Smooth muscle cell (in vitro differentiated cells): ENCODE data around the gene FSD1. TPM values are rescaled to one million over a fixed set of nuclear protein-coding genes. Genes with fewer than 3 reads are reported as not detected.

ENCODE experiments used
- DNase-seq: peaks from one replicate; lab custom pipeline; 2025; ENCODE audit not compliant: unreplicated experiment; lab: John Stamatoyannopoulos, UW
- H2AFZ ChIP-seq: fragments of 200-600 bp; sonication (generic); 2 replicates; pipeline ENCODE4 v1.6.0; 2016; ENCODE audit warnings: antibody characterized with exemption, low read depth, mild to moderate bottlenecking
- H3F3A ChIP-seq: fragments of 200-600 bp; sonication (generic); 2 replicates; pipeline ENCODE4 v1.6.0; 2017; ENCODE audit warnings: antibody characterized with exemption, low read depth
- H3K27ac ChIP-seq: fragments of 200-600 bp; sonication (generic); 2 replicates; pipeline ENCODE4 v1.5.1; 2016; ENCODE audit warnings: low read depth, mild to moderate bottlenecking
- H3K27me3 ChIP-seq: fragments of 200-600 bp; sonication (generic); 2 replicates; pipeline ENCODE4 v1.6.1; 2016; ENCODE audit warnings: low read depth, mild to moderate bottlenecking
- H3K36me3 ChIP-seq: fragments of 200-600 bp; sonication (generic); 2 replicates; pipeline ENCODE4 v1.5.1; 2016; ENCODE audit warnings: low read depth
- H3K4me1 ChIP-seq: fragments of 200-600 bp; sonication (generic); 2 replicates; pipeline ENCODE4 v1.5.1; 2016; ENCODE audit warnings: low read depth
- H3K4me2 ChIP-seq: fragments of 200-600 bp; sonication (generic); 2 replicates; pipeline ENCODE4 v1.6.0; 2016; ENCODE audit warnings: mild to moderate bottlenecking
- H3K4me3 ChIP-seq: fragments of 200-600 bp; sonication (generic); 2 replicates; pipeline ENCODE4 v1.5.1; 2016; ENCODE audit warnings: mild to moderate bottlenecking
- H3K79me2 ChIP-seq: fragments of 200-600 bp; sonication (generic); 2 replicates; pipeline ENCODE4 v1.6.0; 2016; ENCODE audit warnings: low read depth, mild to moderate bottlenecking
- H3K9ac ChIP-seq: fragments of 200-600 bp; sonication (generic); 2 replicates; pipeline ENCODE4 v1.6.0; 2016; ENCODE audit warnings: low read depth
- H3K9me3 ChIP-seq: fragments of 200-600 bp; sonication (generic); replicated peaks from 2 replicates; pipeline ENCODE4 v1.5.1; 2016; ENCODE audit warnings: low read depth
- H4K20me1 ChIP-seq: fragments of 200-600 bp; sonication (generic); 2 replicates; pipeline ENCODE4 v1.6.0; 2016; ENCODE audit warnings: low read depth
- CTCF ChIP-seq: fragments of 200-600 bp; sonication (generic); IDR thresholded peaks from 2 replicates; pipeline ENCODE4 v1.5.1; 2017; ENCODE audit warnings: borderline replicate concordance, mild to moderate bottlenecking, antibody characterized with exemption; ENCODE audit not compliant: insufficient read depth, poor library complexity, severe bottlenecking
- WGBS: methylation state at CpG from one replicate; pipeline ENCODE4 v1.1.7; 2016; ENCODE audit warnings: low lambda C conversion rate; 5-methylcytosine and 5-hydroxymethylcytosine counted together
- polyA plus RNA-seq: library from polyadenylated mRNA; unstranded; fragments of >200 nt; fragmentation: Nextera tagmentation; extraction: Ambion mirVana; gene quantifications from 2 replicates; pipeline ENCODE4 v1.2.1, GENCODE V29; 2016
- total RNA-seq: library from RNA; depleted of rRNA; stranded (reverse); fragments of >200 nt; gene quantifications from 2 replicates; pipeline ENCODE4 v1.2.3, GENCODE V29; 2014

FSD1 gene
- total and polyA plus RNA-seq, 2 experiments from 2014 or later = 9.9 to 16.5 TPM

- Histone ChIP-seq H3K79me2 (no peaks in the 10 kb centered on the region), H2AFZ (no peak within 1 kb of the TSS), H3K27me3 (peaks cover 26% of the 10 kb centered on the region), H3K9me3 (no peaks in the 10 kb centered on the region), H3K4me1 (peaks cover 18% of the 10 kb centered on the region), H3K27ac (no peak within 1 kb of the TSS), H3F3A (no peaks in the 10 kb centered on the region), H3K9ac (no peak within 1 kb of the TSS), H3K4me3 (peak within 1 kb of the TSS; percentile 51), H4K20me1 (no peaks in the 10 kb centered on the region), H3K36me3 (no peaks in the 10 kb centered on the region), H3K4me2 (peak within 1 kb of the TSS; percentile 95)
- TF ChIP-seq CTCF = no peak
- no peak for DNase-seq
- WGBS = 2% methylated on average over 10 of the region's 44 CpGs
Observed at GRCh38 chr19:4278419-4279266, 25.8 kb upstream of the FSD1 start, which contains the start of gene SHD. SHD (plus strand) TSS chr19:4279266; CDS start chr19:4280064, 798 bp downstream.

- H3K9ac ChIP-seq = no peak overlapping the region
- no peaks in the 10 kb centered on the region for H3K9me3 ChIP-seq
- peak overlapping the region; percentile 95 for H3K4me2 ChIP-seq
- TF ChIP-seq CTCF = no peak
- peaks cover 18% of the 10 kb centered on the region for H3K4me1 ChIP-seq
- DNase-seq = no peak
- no peak overlapping the region for H3K27ac ChIP-seq
- H3K27me3 ChIP-seq = peaks cover 26% of the 10 kb centered on the region
- H4K20me1 ChIP-seq = no peaks in the 10 kb centered on the region
- H3K4me3 ChIP-seq = peak overlapping the region; percentile 51
- H3K79me2 ChIP-seq = no peaks in the 10 kb centered on the region
- H3K36me3 ChIP-seq = no peaks in the 10 kb centered on the region
- WGBS = 0% methylated on average over 11 of the region's 30 CpGs
- H2AFZ ChIP-seq = no peak overlapping the region
- no peaks in the 10 kb centered on the region for H3F3A ChIP-seq
Observed at GRCh38 chr19:4279267-4279529, 25.2 kb upstream of the FSD1 start.

GRCh38 chr19:4279530-4280422 is 24.6 kb upstream of the FSD1 start:
- H4K20me1 ChIP-seq = no peaks in the 10 kb centered on the region
- peaks cover 18% of the 10 kb centered on the region for H3K4me1 ChIP-seq
- no peaks in the 10 kb centered on the region for H3K9me3 ChIP-seq
- no peak overlapping the region for H2AFZ ChIP-seq
- H3K27ac ChIP-seq = no peak overlapping the region
- peaks cover 26% of the 10 kb centered on the region for H3K27me3 ChIP-seq
- WGBS = 11% methylated on average over 44 of the region's 71 CpGs
- no peak overlapping the region for H3K9ac ChIP-seq
- no peaks in the 10 kb centered on the region for H3F3A ChIP-seq
- no peak for DNase-seq
- peak overlapping the region; percentile 95 for H3K4me2 ChIP-seq
- no peak for TF ChIP-seq CTCF
- H3K79me2 ChIP-seq = no peaks in the 10 kb centered on the region
- no peaks in the 10 kb centered on the region for H3K36me3 ChIP-seq
- H3K4me3 ChIP-seq = peak overlapping the region; percentile 51
